ENCODE data around the gene PSG5.
"Not testable (repeated sequence)": the region's sequence is repeated elsewhere in the genome, so short reads cannot be mapped to it uniquely, and the experiment has no call there.

DNA sequence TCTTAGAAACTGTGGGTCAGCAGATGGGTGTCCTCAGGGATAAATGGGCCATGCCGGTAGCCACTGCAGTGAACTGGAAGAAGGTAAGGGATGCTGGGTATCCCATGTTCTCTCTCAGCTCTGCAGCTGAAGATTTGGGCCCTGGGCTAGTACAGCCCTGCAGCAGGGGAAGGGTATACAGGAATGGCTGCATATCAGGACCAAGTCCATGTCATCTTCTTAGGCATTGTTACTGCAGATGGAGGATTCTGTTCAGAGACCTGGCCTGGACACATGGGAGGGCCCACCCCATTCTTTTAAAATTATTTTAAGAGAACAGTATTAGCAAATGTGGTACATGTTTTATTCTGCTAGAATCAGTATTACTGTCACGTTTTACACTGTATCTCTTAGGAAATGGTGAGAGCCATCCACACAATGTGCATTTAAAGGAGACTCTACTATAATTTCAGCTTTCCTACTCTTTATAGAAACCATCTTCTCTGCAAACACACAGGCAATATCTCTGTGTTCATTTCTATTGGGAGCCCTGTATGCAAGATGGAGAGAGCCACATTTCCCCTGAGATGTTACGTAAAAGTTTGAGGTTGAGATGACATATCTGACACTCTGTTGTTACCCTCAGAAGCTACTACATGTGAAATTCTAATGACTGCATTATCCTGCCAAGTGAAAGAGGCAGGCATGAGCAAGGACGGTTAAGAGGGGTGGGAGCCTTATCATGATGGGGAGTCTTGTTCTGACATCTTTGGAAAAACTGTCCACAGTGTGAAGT lies 6.2 kb upstream of the PSG5 start:
- TF ChIP-seq, protein P1, sequence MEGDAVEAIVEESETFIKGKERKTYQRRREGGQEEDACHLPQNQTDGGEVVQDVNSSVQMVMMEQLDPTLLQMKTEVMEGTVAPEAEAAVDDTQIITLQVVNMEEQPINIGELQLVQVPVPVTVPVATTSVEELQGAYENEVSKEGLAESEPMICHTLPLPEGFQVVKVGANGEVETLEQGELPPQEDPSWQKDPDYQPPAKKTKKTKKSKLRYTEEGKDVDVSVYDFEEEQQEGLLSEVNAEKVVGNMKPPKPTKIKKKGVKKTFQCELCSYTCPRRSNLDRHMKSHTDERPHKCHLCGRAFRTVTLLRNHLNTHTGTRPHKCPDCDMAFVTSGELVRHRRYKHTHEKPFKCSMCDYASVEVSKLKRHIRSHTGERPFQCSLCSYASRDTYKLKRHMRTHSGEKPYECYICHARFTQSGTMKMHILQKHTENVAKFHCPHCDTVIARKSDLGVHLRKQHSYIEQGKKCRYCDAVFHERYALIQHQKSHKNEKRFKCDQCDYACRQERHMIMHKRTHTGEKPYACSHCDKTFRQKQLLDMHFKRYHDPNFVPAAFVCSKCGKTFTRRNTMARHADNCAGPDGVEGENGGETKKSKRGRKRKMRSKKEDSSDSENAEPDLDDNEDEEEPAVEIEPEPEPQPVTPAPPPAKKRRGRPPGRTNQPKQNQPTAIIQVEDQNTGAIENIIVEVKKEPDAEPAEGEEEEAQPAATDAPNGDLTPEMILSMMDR (IDR thresholded peaks at IDR 0.05), result not testable (repeated sequence)
- not testable (repeated sequence) for TF ChIP-seq POLR2A (IDR thresholded peaks at IDR 0.05)

Data from prostate gland (tissue), 2 donors.